GM12878 (cell line): Measurements from ENCODE around the gene KDM2A. TPM values are rescaled to one million over a fixed set of nuclear protein-coding genes. Genes with fewer than 3 reads are reported as not detected.

Source experiments
- CBX5 ChIP-seq: sonication (generic); IDR thresholded peaks from 2 replicates; pipeline ENCODE4 v1.6.1; 2016; ENCODE audit warnings: low read depth, moderate library complexity, mild to moderate bottlenecking, inconsistent platforms
- HDAC6 ChIP-seq: fragments of 200-600 bp; sonication (generic); IDR thresholded peaks from one replicate; pipeline ENCODE4 v1.8.0; 2017; ENCODE audit warnings: antibody characterized with exemption; ENCODE audit not compliant: unreplicated experiment
- JUND ChIP-seq: IDR thresholded peaks from 2 replicates; pipeline ENCODE4 v1.6.1; 2012; ENCODE audit warnings: low read depth, mild to moderate bottlenecking, low read length, improper control_type of control experiment, moderate library complexity
- KLF5 ChIP-seq: fragments of 450-650 bp; IDR thresholded peaks from 2 replicates; pipeline ENCODE4 v1.6.1; 2014; ENCODE audit warnings: mild to moderate bottlenecking; ENCODE audit not compliant: partially characterized antibody
- MTA3 ChIP-seq: IDR thresholded peaks from 2 replicates; pipeline ENCODE4 v1.6.1; 2012; ENCODE audit warnings: low read length, inconsistent platforms, borderline replicate concordance
- NBN ChIP-seq: fragments of 450-650 bp; IDR thresholded peaks from 2 replicates; pipeline ENCODE4 v1.6.1; 2016
- NFXL1 ChIP-seq: fragments of 450-650 bp; IDR thresholded peaks from 2 replicates; pipeline ENCODE4 v1.6.1; 2017; ENCODE audit warnings: antibody characterized with exemption, mild to moderate bottlenecking, borderline replicate concordance
- NR2C1 ChIP-seq: fragments of 450-650 bp; IDR thresholded peaks from 2 replicates; pipeline ENCODE4 v1.6.1; 2017; ENCODE audit warnings: antibody characterized with exemption, mild to moderate bottlenecking, moderate library complexity
- PBX3 ChIP-seq: IDR thresholded peaks from 2 replicates; pipeline ENCODE4 v1.6.1; 2011; ENCODE audit warnings: mild to moderate bottlenecking, low read depth, low read length, moderate library complexity; ENCODE audit not compliant: insufficient replicate concordance
- PML ChIP-seq: IDR thresholded peaks from 2 replicates; pipeline ENCODE4 v1.6.1; 2012; ENCODE audit warnings: low read length, inconsistent platforms
- PRDM15 ChIP-seq: fragments of 450-650 bp; formaldehyde crosslinking; IDR thresholded peaks from 2 replicates; pipeline ENCODE4 v1.4.0; 2020; ENCODE audit warnings: mild to moderate bottlenecking, moderate library complexity
- RBBP5 ChIP-seq: fragments of 200-600 bp; sonication (generic); conservative IDR thresholded peaks from 2 replicates; pipeline ENCODE4 v1.6.1; 2016
- SREBF1 ChIP-seq: IDR thresholded peaks from 2 replicates; pipeline ENCODE4 v1.6.1; 2012; ENCODE audit warnings: mild to moderate bottlenecking, low read length
- SREBF2 ChIP-seq: IDR thresholded peaks from 2 replicates; pipeline ENCODE4 v1.6.1; 2012; ENCODE audit warnings: mild to moderate bottlenecking, low read length
- SUZ12 ChIP-seq: fragments of 200-600 bp; sonication (generic); IDR thresholded peaks from one replicate; pipeline ENCODE4 v1.6.1; 2018; ENCODE audit warnings: antibody characterized with exemption, mild to moderate bottlenecking; ENCODE audit not compliant: unreplicated experiment
- TARDBP ChIP-seq: IDR thresholded peaks from 2 replicates; pipeline ENCODE4 v1.6.1; 2016; ENCODE audit warnings: borderline replicate concordance
- TCF12 ChIP-seq: IDR thresholded peaks from 2 replicates; pipeline ENCODE4 v1.6.1; 2011; ENCODE audit warnings: low read depth, mild to moderate bottlenecking, low read length
- USF1 ChIP-seq: IDR thresholded peaks from 2 replicates; pipeline ENCODE4 v1.6.1; 2011; ENCODE audit warnings: borderline replicate concordance, low read depth, mild to moderate bottlenecking, moderate library complexity, mixed read lengths, low read length; ENCODE audit not compliant: insufficient read depth; ENCODE audit errors: extremely low read length
- ZBTB11 ChIP-seq: fragments of 450-650 bp; formaldehyde crosslinking; IDR thresholded peaks from 2 replicates; pipeline ENCODE4 v1.5.0; 2022; ENCODE audit warnings: mild to moderate bottlenecking, missing genetic modification characterization
- ZNF207 ChIP-seq: fragments of 450-650 bp; IDR thresholded peaks from 2 replicates; pipeline ENCODE4 v1.6.1; 2014; ENCODE audit warnings: antibody characterized with exemption, mild to moderate bottlenecking, borderline replicate concordance
- ZNF217 ChIP-seq: fragments of 450-650 bp; IDR thresholded peaks from 2 replicates; pipeline ENCODE4 v1.6.1; 2017; ENCODE audit warnings: antibody characterized with exemption, mild to moderate bottlenecking
- ZNF384 ChIP-seq: IDR thresholded peaks from 2 replicates; pipeline ENCODE4 v1.6.1; 2012; ENCODE audit warnings: low read depth, mild to moderate bottlenecking, low read length, improper control_type of control experiment, borderline replicate concordance
- polyA plus RNA-seq, 11 experiments: library from polyadenylated mRNA; depleted of rRNA in 4 of 11; unstranded in 6 of 11; stranded (reverse) in 5 of 11; fragments of >200 nt; fragmentation: Nextera tagmentation in 4 of 11; fragmentation: Illumina TruSeq in 1 of 11; extraction: Ambion mirVana in 4 of 11; extraction: Trizol in 1 of 11; gene quantifications; 1 replicate in 1 of 11; 2 replicates in 10 of 11; pipeline versions ENCODE4 v1.2.1 to v1.2.3, GENCODE V29; 2011 to 2016; ENCODE audit warnings: inconsistent platforms in 2 of 11, missing spikeins in 2 of 11, low read depth in 1 of 11
- total RNA-seq, 4 experiments: library from RNA; depleted of rRNA in 3 of 4; stranded (reverse); fragments of >200 nt in 3 of 4; fragmentation: Illumina TruSeq in 1 of 4; extraction: Trizol in 1 of 4; gene quantifications; 2 replicates each; pipeline versions ENCODE4 v1.2.1 to v1.2.3, GENCODE V29; 2013 to 2021

Gene KDM2A
- total and polyA plus RNA-seq, 10 of the 15 experiments (the other 5 are each of a cell fraction or from before 2014, with no cell fraction given), result 10.5 to 69.3 (median 41.6) TPM

- TF ChIP-seq PRDM15 (CRISPR knock-in tag) (no peak), ZNF207 (no peak), JUND (no peak), NBN (no peak), RBBP5 (no peak), MTA3 (no peak), SREBF2 (no peak), PML (no peak), TARDBP (no peak), SREBF1 (no peak), CBX5 (no peak), ZBTB11 (CRISPR knock-in tag) (no peak), KLF5 (no peak), ZNF217 (no peak), ZNF384 (no peak), TCF12 (peak; percentile 50; the same call in 1 of the 2 replicates), SUZ12 (no peak), HDAC6 (no peak), NFXL1 (no peak), USF1 (peak; percentile 28), PBX3 (no peak), NR2C1 (peak; percentile 67)
These were observed 153.5 kb downstream of the KDM2A start (continued) for GRCh38 chr11:67272327-67273259.
